ENCODE measurements around the gene PHYKPL.

The PHYKPL gene

GRCh38 chr5:178269499-178269898 lies 36.9 kb upstream of the PHYKPL start:
- Histone ChIP-seq H3K9me2 (ENCODE audit: low read depth, low read length) (no peaks in the 10 kb centered on the region), H3K36me3 (ENCODE audit: insufficient read depth, low read length) (no peaks in the 10 kb centered on the region), H3K27ac (ENCODE audit: low read depth, low read length, poor library complexity, severe bottlenecking) (no peak overlapping the region), H3K27me3 (ENCODE audit: insufficient read depth, low read length) (no peaks in the 10 kb centered on the region; the same call in 1 of the 2 replicates), H2AFZ (ENCODE audit: low read length) (no peak overlapping the region), H3K4me2 (ENCODE audit: low read length) (no peak overlapping the region), H3K4me3 (ENCODE audit: low read depth, low read length, poor library complexity, severe bottlenecking) (no peak overlapping the region), H4K20me1 (ENCODE audit: insufficient read depth, low read length) (no peaks in the 10 kb centered on the region), H3K9me3 (ENCODE audit: low read length) (no peaks in the 10 kb centered on the region), H3K4me1 (ENCODE audit: insufficient read depth, low read length, severe bottlenecking) (no peaks in the 10 kb centered on the region), H3F3A (ENCODE audit: insufficient read depth, low read length) (no peaks in the 10 kb centered on the region), H3K79me2 (ENCODE audit: insufficient read depth, low read length) (no peaks in the 10 kb centered on the region), H3K9ac (ENCODE audit: low read length) (no peak overlapping the region)
- TF ChIP-seq EZH2 (IDR thresholded peaks at IDR 0.05; ENCODE audit: borderline replicate concordance, low read length) (no peak), CTCF (IDR thresholded peaks at IDR 0.05; ENCODE audit: low read length) (no peak)

- no peaks in the 10 kb centered on the region for H3K9me3 ChIP-seq (ENCODE audit: low read length)
- no peak overlapping the region for H2AFZ ChIP-seq (ENCODE audit: low read length)
- TF ChIP-seq CTCF (IDR thresholded peaks at IDR 0.05; ENCODE audit: low read length) (no peak), EZH2 (IDR thresholded peaks at IDR 0.05; ENCODE audit: borderline replicate concordance, low read length) (no peak)
- H3K27ac ChIP-seq (ENCODE audit: low read depth, low read length, poor library complexity, severe bottlenecking) = no peak overlapping the region
- H3K4me1 ChIP-seq (ENCODE audit: insufficient read depth, low read length, severe bottlenecking) = no peaks in the 10 kb centered on the region
- no peaks in the 10 kb centered on the region for H3K36me3 ChIP-seq (ENCODE audit: insufficient read depth, low read length)
- H3K79me2 ChIP-seq (ENCODE audit: insufficient read depth, low read length) = no peaks in the 10 kb centered on the region
- no peak overlapping the region for H3K9ac ChIP-seq (ENCODE audit: low read length)
- no peaks in the 10 kb centered on the region for H4K20me1 ChIP-seq (ENCODE audit: insufficient read depth, low read length)
- H3K4me2 ChIP-seq (ENCODE audit: low read length) = no peak overlapping the region
- no peaks in the 10 kb centered on the region; the same call in 1 of the 2 replicates for H3K27me3 ChIP-seq (ENCODE audit: insufficient read depth, low read length)
- H3F3A ChIP-seq (ENCODE audit: insufficient read depth, low read length) = no peaks in the 10 kb centered on the region
- no peaks in the 10 kb centered on the region for H3K9me2 ChIP-seq (ENCODE audit: low read depth, low read length)
- H3K4me3 ChIP-seq (ENCODE audit: low read depth, low read length, poor library complexity, severe bottlenecking) = no peak overlapping the region
These were observed 35.3 kb upstream of the PHYKPL start for GRCh38 chr5:178267876-178268275.

GRCh38 chr5:178267245-178267644 lies 34.6 kb upstream of the PHYKPL start:
- Histone ChIP-seq H3K79me2 (ENCODE audit: insufficient read depth, low read length) (no peaks in the 10 kb centered on the region), H3K27ac (ENCODE audit: low read depth, low read length, poor library complexity, severe bottlenecking) (no peak overlapping the region), H3K4me3 (ENCODE audit: low read depth, low read length, poor library complexity, severe bottlenecking) (no peak overlapping the region), H3F3A (ENCODE audit: insufficient read depth, low read length) (no peaks in the 10 kb centered on the region), H3K4me1 (ENCODE audit: insufficient read depth, low read length, severe bottlenecking) (no peaks in the 10 kb centered on the region), H4K20me1 (ENCODE audit: insufficient read depth, low read length) (no peaks in the 10 kb centered on the region), H3K9me2 (ENCODE audit: low read depth, low read length) (no peaks in the 10 kb centered on the region), H3K27me3 (ENCODE audit: insufficient read depth, low read length) (no peaks in the 10 kb centered on the region; the same call in 1 of the 2 replicates), H3K9ac (ENCODE audit: low read length) (no peak overlapping the region), H3K36me3 (ENCODE audit: insufficient read depth, low read length) (no peaks in the 10 kb centered on the region), H3K9me3 (ENCODE audit: low read length) (no peaks in the 10 kb centered on the region), H3K4me2 (ENCODE audit: low read length) (no peak overlapping the region), H2AFZ (ENCODE audit: low read length) (no peak overlapping the region)
- TF ChIP-seq EZH2 (IDR thresholded peaks at IDR 0.05; ENCODE audit: borderline replicate concordance, low read length) = no peak
- no peak for TF ChIP-seq CTCF (IDR thresholded peaks at IDR 0.05; ENCODE audit: low read length)
